ENCODE data around the gene ALPK3.

ALPK3 gene

GRCh38 chr15:84856731-84857417, 39.7 kb downstream of the ALPK3 start:
- Histone ChIP-seq H3F3A (ENCODE audit: control insufficient read depth, insufficient read depth) (no peaks in the 10 kb centered on the region), H4K20me1 (ENCODE audit: control insufficient read depth, insufficient read depth, low read depth, low read length) (no peaks in the 10 kb centered on the region), H3K79me2 (ENCODE audit: control insufficient read depth, low read length) (no peaks in the 10 kb centered on the region), H3K9me3 (ENCODE audit: control insufficient read depth, insufficient read depth, low read length) (no peaks in the 10 kb centered on the region), H3K4me2 (ENCODE audit: low read length) (no peak overlapping the region), H3K4me3 (ENCODE audit: low read length) (no peak overlapping the region), H3K27me3 (ENCODE audit: control insufficient read depth, low read length) (no peaks in the 10 kb centered on the region), H3K27ac (ENCODE audit: low read depth, low read length) (no peak overlapping the region), H3K9me2 (replicated peaks; ENCODE audit: control insufficient read depth, low read length) (no peaks in the 10 kb centered on the region), H3K36me3 (ENCODE audit: control insufficient read depth, low read length) (no peaks in the 10 kb centered on the region), H3K4me1 (ENCODE audit: control insufficient read depth, low read length) (no peaks in the 10 kb centered on the region)
- TF ChIP-seq CTCF (IDR thresholded peaks at IDR 0.05; ENCODE audit: low read depth, low read length, poor library complexity, severe bottlenecking) (no peak), EZH2phosphoT487 (IDR thresholded peaks at IDR 0.05; ENCODE audit: borderline replicate concordance, low read length) (no peak)

DNA sequence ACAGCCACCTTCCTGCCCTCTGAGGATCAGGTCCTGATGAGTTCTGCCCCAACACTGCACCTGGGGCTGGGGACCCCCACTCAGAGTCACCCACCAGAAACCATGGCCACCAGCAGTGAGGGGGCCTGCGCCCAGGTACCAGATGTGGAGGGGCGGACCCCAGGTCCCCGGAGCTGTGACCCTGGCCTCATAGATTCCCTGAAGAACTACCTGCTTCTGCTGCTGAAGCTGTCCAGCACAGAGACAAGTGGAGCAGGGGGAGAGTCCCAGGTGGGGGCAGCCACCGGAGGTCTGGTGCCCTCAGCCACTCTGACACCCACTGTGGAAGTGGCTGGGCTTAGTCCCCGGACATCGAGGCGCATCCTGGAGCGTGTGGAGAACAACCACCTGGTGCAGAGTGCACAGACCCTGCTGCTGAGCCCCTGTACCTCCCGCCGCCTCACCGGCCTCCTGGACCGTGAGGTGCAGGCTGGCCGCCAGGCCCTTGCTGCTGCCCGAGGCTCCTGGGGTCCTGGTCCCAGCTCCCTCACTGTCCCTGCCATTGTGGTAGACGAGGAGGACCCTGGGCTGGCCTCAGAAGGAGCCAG, 40.4 kb downstream of the ALPK3 start:
- Histone ChIP-seq H3K27ac (ENCODE audit: low read depth, low read length) (no peak overlapping the region), H3F3A (ENCODE audit: control insufficient read depth, insufficient read depth) (no peaks in the 10 kb centered on the region), H3K4me1 (ENCODE audit: control insufficient read depth, low read length) (no peaks in the 10 kb centered on the region), H3K4me3 (ENCODE audit: low read length) (no peak overlapping the region), H4K20me1 (ENCODE audit: control insufficient read depth, insufficient read depth, low read depth, low read length) (no peaks in the 10 kb centered on the region), H3K27me3 (ENCODE audit: control insufficient read depth, low read length) (no peaks in the 10 kb centered on the region), H3K9me3 (ENCODE audit: control insufficient read depth, insufficient read depth, low read length) (no peaks in the 10 kb centered on the region), H3K4me2 (ENCODE audit: low read length) (no peak overlapping the region), H3K9me2 (replicated peaks; ENCODE audit: control insufficient read depth, low read length) (no peaks in the 10 kb centered on the region), H3K79me2 (ENCODE audit: control insufficient read depth, low read length) (no peaks in the 10 kb centered on the region), H3K36me3 (ENCODE audit: control insufficient read depth, low read length) (no peaks in the 10 kb centered on the region)
- TF ChIP-seq CTCF (IDR thresholded peaks at IDR 0.05; ENCODE audit: low read depth, low read length, poor library complexity, severe bottlenecking) (no peak), EZH2phosphoT487 (IDR thresholded peaks at IDR 0.05; ENCODE audit: borderline replicate concordance, low read length) (no peak)

DNA sequence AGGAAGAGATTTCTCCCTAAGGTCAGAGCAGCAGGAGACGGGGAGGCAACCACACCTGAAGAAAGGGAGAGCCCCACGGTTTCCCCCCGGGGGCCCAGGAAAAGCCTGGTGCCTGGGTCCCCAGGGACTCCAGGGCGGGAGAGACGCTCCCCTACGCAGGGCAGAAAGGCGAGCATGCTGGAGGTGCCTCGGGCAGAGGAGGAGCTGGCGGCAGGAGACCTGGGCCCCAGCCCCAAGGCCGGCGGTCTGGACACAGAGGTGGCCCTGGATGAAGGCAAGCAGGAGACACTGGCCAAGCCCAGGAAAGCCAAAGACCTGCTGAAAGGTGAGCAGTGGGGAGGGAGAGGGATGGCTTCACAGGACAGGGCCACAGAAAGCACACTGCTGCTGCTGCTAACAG, 41.1 kb downstream of the ALPK3 start:
- Histone ChIP-seq H3K4me2 (ENCODE audit: low read length) (no peak overlapping the region), H3K79me2 (ENCODE audit: control insufficient read depth, low read length) (no peaks in the 10 kb centered on the region), H4K20me1 (ENCODE audit: control insufficient read depth, insufficient read depth, low read depth, low read length) (no peaks in the 10 kb centered on the region), H3K9me2 (replicated peaks; ENCODE audit: control insufficient read depth, low read length) (no peaks in the 10 kb centered on the region), H3K36me3 (ENCODE audit: control insufficient read depth, low read length) (no peaks in the 10 kb centered on the region), H3K4me3 (ENCODE audit: low read length) (no peak overlapping the region), H3K9me3 (ENCODE audit: control insufficient read depth, insufficient read depth, low read length) (no peaks in the 10 kb centered on the region), H3K27ac (ENCODE audit: low read depth, low read length) (no peak overlapping the region), H3K27me3 (ENCODE audit: control insufficient read depth, low read length) (no peaks in the 10 kb centered on the region), H3F3A (ENCODE audit: control insufficient read depth, insufficient read depth) (no peaks in the 10 kb centered on the region), H3K4me1 (ENCODE audit: control insufficient read depth, low read length) (no peaks in the 10 kb centered on the region)
- TF ChIP-seq EZH2phosphoT487 (IDR thresholded peaks at IDR 0.05; ENCODE audit: borderline replicate concordance, low read length) (no peak), CTCF (IDR thresholded peaks at IDR 0.05; ENCODE audit: low read depth, low read length, poor library complexity, severe bottlenecking) (no peak)
